Testis (tissue), 5 donors: Measurements from ENCODE around the gene NCR3LG1. TPM values are rescaled to one million over a fixed set of nuclear protein-coding genes. Genes with fewer than 3 reads are reported as not detected.

ENCODE experiments used
- DNase-seq: peaks from one replicate; pipeline ENCODE4 v3.0.0-alpha.2; 2019
- H3K27ac ChIP-seq, 2 donors: fragments of 200-600 bp; sonication (generic); one replicate each; pipeline ENCODE4 v1.5.1; 2019
- H3K27me3 ChIP-seq: fragments of 200-600 bp; sonication (generic); one replicate; pipeline ENCODE4 v1.5.1; 2019
- H3K36me3 ChIP-seq: fragments of 200-600 bp; sonication (generic); one replicate; pipeline ENCODE4 v1.5.1; 2017; ENCODE audit warnings: low read depth; ENCODE audit errors: missing control alignments
- H3K4me1 ChIP-seq: fragments of 200-600 bp; sonication (generic); one replicate; pipeline ENCODE4 v1.5.1; 2019
- H3K4me3 ChIP-seq, 2 donors: fragments of 200-600 bp; sonication (generic); one replicate each; pipeline ENCODE4 v1.5.1; 2017 to 2019
- H3K9me3 ChIP-seq: fragments of 200-600 bp; sonication (generic); one replicate; pipeline ENCODE4 v1.5.1; 2017
- POLR2A ChIP-seq: fragments of 450-650 bp; IDR thresholded peaks from one replicate; pipeline ENCODE4 v1.6.1; 2017; ENCODE audit warnings: antibody characterized with exemption, mild to moderate bottlenecking, moderate library complexity
- WGBS, 2 donors: methylation state at CpG; one replicate each; pipeline ENCODE4 v1.1.5; 2018; 5-methylcytosine and 5-hydroxymethylcytosine counted together
- intact Hi-C: fragments of 100-400 bp; cut with DNase I; formaldehyde crosslinking; loops from one replicate; pipeline ENCODE4 v1.15.1; 2023; ENCODE audit warnings: low total_unique reads
- long read RNA-seq, 2 donors: transcript quantifications; one replicate each; lab custom pipeline, GENCODE V29; 2026
- polyA plus RNA-seq: library from polyadenylated mRNA; stranded (reverse); fragments of 350-450 nt; fragmentation: Illumina TruSeq; extraction: RNeasy Lipid Tissue Mini Kit (QIAGEN cat#74804); gene quantifications from one replicate; pipeline ENCODE4 v1.2.3, GENCODE V29; 2014; ENCODE audit warnings: low read depth, low replicate concordance; ENCODE audit not compliant: insufficient read depth
- total RNA-seq, 2 donors: library from RNA; depleted of rRNA; stranded (reverse); fragments of >200 nt; gene quantifications; one replicate each; pipeline ENCODE4 v1.2.3, GENCODE V29; 2016
- TF ChIP-seq, protein P1 (sequence below), 3 experiments: fragments of 450-650 bp in 2 of 3; fragments of 200-600 bp in 1 of 3; sonication (generic) in 1 of 3; IDR thresholded peaks; one replicate each; pipeline ENCODE4 v1.5.1; 2016 to 2019; ENCODE audit warnings: antibody characterized with exemption in 3 of 3, mild to moderate bottlenecking in 2 of 3, moderate library complexity in 1 of 3

Gene NCR3LG1, protein sequence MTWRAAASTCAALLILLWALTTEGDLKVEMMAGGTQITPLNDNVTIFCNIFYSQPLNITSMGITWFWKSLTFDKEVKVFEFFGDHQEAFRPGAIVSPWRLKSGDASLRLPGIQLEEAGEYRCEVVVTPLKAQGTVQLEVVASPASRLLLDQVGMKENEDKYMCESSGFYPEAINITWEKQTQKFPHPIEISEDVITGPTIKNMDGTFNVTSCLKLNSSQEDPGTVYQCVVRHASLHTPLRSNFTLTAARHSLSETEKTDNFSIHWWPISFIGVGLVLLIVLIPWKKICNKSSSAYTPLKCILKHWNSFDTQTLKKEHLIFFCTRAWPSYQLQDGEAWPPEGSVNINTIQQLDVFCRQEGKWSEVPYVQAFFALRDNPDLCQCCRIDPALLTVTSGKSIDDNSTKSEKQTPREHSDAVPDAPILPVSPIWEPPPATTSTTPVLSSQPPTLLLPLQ
- total RNA-seq = 1 to 10 TPM; 9.3 to 10.0 TPM
- polyA plus RNA-seq = 5.0 TPM
- long read RNA-seq, donor 1, full-length matches to known transcripts = 3 of 3 reads
- long read RNA-seq, donor 1, partial matches to known transcripts = 0 of 3 reads
- long read RNA-seq, donor 1, other reads (novel, unspliced or antisense) = 0 of 3 reads
- long read RNA-seq, donor 2, full-length matches to known transcripts = 1 of 1 reads
- long read RNA-seq, donor 2, partial matches to known transcripts = 0 of 1 reads
- long read RNA-seq, donor 2, other reads (novel, unspliced or antisense) = 0 of 1 reads

DNA sequence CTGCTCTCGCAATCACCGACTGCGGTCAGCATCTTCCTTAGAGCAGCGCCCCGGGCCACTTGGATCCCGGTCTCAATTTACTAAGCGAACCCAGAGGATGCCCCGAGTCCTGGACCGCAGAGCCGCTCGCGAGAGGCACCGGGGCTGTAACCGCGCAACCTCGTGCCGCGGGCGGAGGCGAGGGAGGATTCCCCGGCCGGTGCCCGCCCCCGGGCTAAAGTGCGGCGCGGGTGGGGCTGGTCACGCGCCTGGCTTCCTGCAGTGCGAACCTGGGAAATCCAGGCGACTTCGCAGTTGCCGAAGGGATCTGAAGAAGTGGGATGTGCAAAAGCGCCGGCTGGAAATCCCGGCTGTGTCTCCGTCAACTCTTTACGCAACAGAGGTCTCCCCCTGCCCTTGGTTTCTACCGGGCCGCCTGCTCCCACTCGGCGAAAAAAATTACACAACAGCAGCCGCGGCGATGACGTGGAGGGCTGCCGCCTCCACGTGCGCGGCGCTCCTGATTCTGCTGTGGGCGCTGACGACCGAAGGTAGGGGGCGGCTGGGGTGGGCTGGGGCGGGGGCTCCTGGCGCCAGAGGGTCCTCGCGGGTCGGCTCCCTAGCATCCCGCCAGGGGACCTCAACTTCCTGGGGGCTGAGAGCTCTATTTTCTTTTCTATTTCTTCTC, at the start of gene NCR3LG1:
TSS of gene NCR3LG1 (plus strand) at position 291 of the 667 bp plus-strand sequence. CDS start at position 461, 170 bp downstream.
- peaks cover 4% of the 10 kb centered on the region for H3K4me1 ChIP-seq
- no peaks in the 10 kb centered on the region for H3K27me3 ChIP-seq
- TF ChIP-seq, protein P1, sequence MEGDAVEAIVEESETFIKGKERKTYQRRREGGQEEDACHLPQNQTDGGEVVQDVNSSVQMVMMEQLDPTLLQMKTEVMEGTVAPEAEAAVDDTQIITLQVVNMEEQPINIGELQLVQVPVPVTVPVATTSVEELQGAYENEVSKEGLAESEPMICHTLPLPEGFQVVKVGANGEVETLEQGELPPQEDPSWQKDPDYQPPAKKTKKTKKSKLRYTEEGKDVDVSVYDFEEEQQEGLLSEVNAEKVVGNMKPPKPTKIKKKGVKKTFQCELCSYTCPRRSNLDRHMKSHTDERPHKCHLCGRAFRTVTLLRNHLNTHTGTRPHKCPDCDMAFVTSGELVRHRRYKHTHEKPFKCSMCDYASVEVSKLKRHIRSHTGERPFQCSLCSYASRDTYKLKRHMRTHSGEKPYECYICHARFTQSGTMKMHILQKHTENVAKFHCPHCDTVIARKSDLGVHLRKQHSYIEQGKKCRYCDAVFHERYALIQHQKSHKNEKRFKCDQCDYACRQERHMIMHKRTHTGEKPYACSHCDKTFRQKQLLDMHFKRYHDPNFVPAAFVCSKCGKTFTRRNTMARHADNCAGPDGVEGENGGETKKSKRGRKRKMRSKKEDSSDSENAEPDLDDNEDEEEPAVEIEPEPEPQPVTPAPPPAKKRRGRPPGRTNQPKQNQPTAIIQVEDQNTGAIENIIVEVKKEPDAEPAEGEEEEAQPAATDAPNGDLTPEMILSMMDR (IDR thresholded peaks at IDR 0.05) = no peak
- peak within 1 kb of the TSS; percentile 71 to 76 for H3K4me3 ChIP-seq
- no peaks in the 10 kb centered on the region for H3K36me3 ChIP-seq
- intact Hi-C loops = no loop called here
- no peaks in the 10 kb centered on the region for H3K9me3 ChIP-seq
- peak; percentile 66 for DNase-seq
- H3K27ac ChIP-seq = peak within 1 kb of the TSS; percentile 34 to 82
- WGBS, 2 donors = 2 to 5% methylated on average over 50 to 59 of the region's 61 CpGs

GRCh38 chr11:17313349-17314231, 38.0 kb upstream of the NCR3LG1 start:
- H3K4me3 ChIP-seq = no peak overlapping the region
- H3K27me3 ChIP-seq = no peaks in the 10 kb centered on the region
- 92 to 96% methylated on average over 8 of the region's 8 CpGs for WGBS, 2 donors
- no peak for DNase-seq
- no peak overlapping the region for H3K27ac ChIP-seq
- no peaks in the 10 kb centered on the region for H3K36me3 ChIP-seq
- no peaks in the 10 kb centered on the region for H3K4me1 ChIP-seq
- no peaks in the 10 kb centered on the region for H3K9me3 ChIP-seq
- intact Hi-C loops = no loop called here
- TF ChIP-seq POLR2A = no peak
- TF ChIP-seq, protein P1 (IDR thresholded peaks at IDR 0.05) = no peak

GRCh38 chr11:17314232-17314547, 37.4 kb upstream of the NCR3LG1 start:
- Histone ChIP-seq H3K4me3 (no peak overlapping the region), H3K9me3 (no peaks in the 10 kb centered on the region), H3K4me1 (no peaks in the 10 kb centered on the region), H3K36me3 (no peaks in the 10 kb centered on the region), H3K27me3 (no peaks in the 10 kb centered on the region), H3K27ac (no peak overlapping the region)
- no peak for DNase-seq
- 57 to 58% methylated on average over 1 of the region's 1 CpG for WGBS, 2 donors
- intact Hi-C loops = no loop called here
- no peak for TF ChIP-seq POLR2A
- TF ChIP-seq, protein P1 (IDR thresholded peaks at IDR 0.05) = no peak

- Histone ChIP-seq H3K4me1 (no peaks in the 10 kb centered on the region), H3K9me3 (no peaks in the 10 kb centered on the region), H3K27me3 (no peaks in the 10 kb centered on the region), H3K36me3 (no peaks in the 10 kb centered on the region), H3K4me3 (no peak overlapping the region), H3K27ac (no peak overlapping the region)
- intact Hi-C loops = no loop called here
- 81 to 88% methylated on average over 1 of the region's 1 CpG for WGBS, 2 donors
- no peak for DNase-seq
- TF ChIP-seq POLR2A = no peak
- TF ChIP-seq, protein P1 (IDR thresholded peaks at IDR 0.05) = no peak
Observed at GRCh38 chr11:17314904-17315426, 36.6 kb upstream of the NCR3LG1 start.
